ENCODE measurements around the gene NKAIN2. TPM values are rescaled to one million over a fixed set of nuclear protein-coding genes. Genes with fewer than 3 reads are reported as not detected.

Gene NKAIN2
- total RNA-seq: not detected in 2 replicates

GRCh38 chr6:123803504-123804013, at the start of gene NKAIN2:
Gene NKAIN2, plus strand, starts transcription at chr6:123803865.
- DNase-seq (ENCODE audit: low read depth, low spot score): no peak

DNA sequence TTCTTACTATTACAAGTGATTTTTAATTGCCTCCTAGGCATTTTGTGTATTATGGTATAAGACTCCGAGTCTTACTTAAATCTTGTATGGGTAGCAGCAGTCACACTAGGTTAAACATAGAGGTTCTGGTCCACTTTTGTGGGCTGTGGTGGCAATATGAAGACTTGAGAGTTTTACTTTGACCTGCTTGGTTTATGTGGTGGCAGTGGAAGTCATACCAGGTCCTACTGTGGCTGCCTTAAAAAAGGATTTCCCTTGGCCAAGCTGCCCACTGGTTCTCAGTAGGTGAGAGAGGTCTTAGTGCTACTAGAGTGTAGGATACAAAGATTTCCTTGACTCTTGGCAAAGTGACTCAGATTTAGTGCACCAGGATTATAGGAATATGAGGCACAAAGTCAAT, 44.2 kb upstream of the NKAIN2 start:
- DNase-seq (ENCODE audit: low read depth, low spot score): no peak

- no peak for DNase-seq (ENCODE audit: low read depth, low spot score)
These were observed 39.8 kb upstream of the NKAIN2 start for GRCh38 chr6:123763904-123764303.

DNA sequence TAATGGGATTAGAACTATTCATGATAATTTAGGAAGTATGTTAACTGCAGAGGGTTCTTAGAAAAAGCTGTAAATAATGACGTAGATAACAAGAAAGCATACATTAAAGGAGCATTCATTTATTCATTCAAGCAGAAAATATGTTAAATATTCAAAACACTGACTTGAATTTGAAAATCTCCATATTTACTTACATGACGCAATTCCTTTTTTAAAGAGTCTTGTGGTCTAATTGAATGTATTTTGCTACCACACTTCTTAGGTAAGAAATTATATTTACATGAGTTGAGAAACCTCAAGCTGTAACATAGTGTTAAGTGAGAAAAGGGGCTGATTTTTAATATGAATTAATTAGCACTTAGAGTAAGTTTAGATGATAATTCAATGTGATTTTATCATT, 38.9 kb upstream of the NKAIN2 start:
- no peak for DNase-seq (ENCODE audit: low read depth, low spot score)

DNA sequence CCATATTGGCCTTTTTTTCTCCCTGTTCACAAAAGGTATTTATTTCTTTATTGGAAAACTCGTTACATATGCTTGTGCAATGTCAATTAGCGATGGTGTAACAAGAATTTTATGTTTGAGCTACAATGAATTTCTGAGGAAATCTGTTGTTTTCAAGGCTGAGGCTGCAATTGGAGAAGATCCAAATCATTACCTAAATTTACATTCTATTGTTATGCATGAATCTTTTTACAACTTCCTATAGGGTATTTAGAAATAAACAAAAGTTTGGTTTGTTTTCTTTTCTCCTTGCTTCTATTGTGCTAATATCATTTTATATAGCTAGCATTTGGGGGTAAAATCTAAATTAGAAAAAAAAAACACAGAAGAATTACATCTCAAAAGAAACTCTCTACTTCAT, 34.7 kb upstream of the NKAIN2 start:
- no peak for DNase-seq (ENCODE audit: low read depth, low spot score)

DNA sequence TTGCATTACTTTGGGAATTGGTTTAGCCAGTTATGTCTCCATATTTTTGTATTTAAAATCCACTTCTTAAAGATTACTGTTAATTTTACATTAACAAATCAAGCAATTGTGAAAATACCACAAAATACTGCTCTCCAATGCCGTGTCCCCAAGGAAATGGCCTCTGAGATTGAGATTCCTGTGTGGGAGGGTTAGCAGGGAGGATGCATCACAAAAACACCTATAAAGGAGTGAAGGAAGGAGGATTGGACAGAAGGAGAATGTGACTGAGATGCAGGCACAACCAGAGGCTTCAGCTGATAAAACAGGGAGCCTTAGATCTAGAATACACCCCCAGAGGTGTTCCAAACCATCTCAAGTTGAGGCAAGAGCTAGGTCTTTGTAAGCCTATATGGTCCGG, 34.2 kb upstream of the NKAIN2 start:
- DNase-seq (ENCODE audit: low read depth, low spot score): no peak

GRCh38 chr6:123770247-123770949, 33.3 kb upstream of the NKAIN2 start:
- DNase-seq (ENCODE audit: low read depth, low spot score): no peak

DNA sequence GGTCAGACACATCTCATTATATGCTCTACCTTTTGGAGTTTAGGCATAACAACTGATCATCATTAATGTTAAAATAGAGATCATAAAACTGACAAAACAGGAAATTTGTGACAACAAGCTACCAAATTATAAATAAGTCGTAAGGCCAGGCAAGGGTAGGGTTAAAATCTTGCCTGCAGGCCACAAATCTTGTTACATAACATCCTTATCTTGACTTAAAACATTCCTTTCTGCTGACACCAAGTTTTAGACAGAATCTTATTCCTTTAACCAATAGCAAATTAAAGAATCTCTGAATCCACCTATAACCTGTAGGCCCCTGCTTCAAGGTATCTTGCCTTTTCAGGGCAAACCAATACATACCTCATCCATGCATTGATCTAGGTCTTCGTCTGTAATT, 32.5 kb upstream of the NKAIN2 start:
- DNase-seq (ENCODE audit: low read depth, low spot score): no peak

DNA sequence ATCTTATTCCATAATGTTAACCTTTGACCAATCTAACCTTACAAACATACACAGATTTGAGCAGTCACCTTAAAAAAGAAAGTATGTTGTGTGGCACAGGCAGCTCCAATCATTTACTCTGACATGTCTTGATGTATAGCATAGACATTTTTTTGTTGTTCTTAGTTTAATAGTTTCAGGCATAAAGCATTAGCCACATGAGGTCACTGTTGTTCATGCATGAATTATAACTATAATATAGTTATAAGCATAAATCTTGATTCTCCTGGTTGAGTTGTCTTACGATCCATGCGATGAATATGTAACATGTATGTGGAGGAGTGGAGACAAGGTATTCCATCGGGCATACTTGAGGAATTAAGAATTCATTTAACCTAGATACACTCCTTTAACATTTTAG, 26.1 kb upstream of the NKAIN2 start:
- DNase-seq (ENCODE audit: low read depth, low spot score): no peak

- no peak for DNase-seq (ENCODE audit: low read depth, low spot score)
These were observed 23.6 kb upstream of the NKAIN2 start for GRCh38 chr6:123780021-123780420.

GRCh38 chr6:123784330-123784729, 19.3 kb upstream of the NKAIN2 start:
- no peak for DNase-seq (ENCODE audit: low read depth, low spot score)

DNA sequence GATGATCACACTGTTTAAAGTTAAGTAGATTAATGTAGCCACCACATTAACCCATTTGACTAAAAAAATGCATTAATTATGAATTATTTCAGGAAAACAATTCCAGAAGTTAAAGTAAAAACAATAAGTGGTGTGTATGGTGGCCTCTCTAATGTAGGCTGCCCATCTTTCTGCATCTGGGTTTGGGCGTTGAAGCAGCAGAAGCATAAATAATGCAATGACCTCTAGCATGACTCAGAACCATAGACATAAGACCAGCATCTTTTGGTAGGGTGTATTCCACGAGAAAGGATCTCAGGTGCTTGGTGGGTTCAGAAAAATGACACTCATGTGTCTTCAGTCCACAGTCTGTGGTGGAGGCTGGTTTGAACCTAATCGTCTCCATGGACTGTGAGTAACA, 18.6 kb upstream of the NKAIN2 start:
- no peak for DNase-seq (ENCODE audit: low read depth, low spot score)

GRCh38 chr6:123788319-123788718, 15.3 kb upstream of the NKAIN2 start:
- DNase-seq (ENCODE audit: low read depth, low spot score): no peak

GRCh38 chr6:123794190-123794589, 9.5 kb upstream of the NKAIN2 start:
- DNase-seq (ENCODE audit: low read depth, low spot score): no peak

GRCh38 chr6:123794799-123795198, 8.9 kb upstream of the NKAIN2 start:
- no peak for DNase-seq (ENCODE audit: low read depth, low spot score)

DNA sequence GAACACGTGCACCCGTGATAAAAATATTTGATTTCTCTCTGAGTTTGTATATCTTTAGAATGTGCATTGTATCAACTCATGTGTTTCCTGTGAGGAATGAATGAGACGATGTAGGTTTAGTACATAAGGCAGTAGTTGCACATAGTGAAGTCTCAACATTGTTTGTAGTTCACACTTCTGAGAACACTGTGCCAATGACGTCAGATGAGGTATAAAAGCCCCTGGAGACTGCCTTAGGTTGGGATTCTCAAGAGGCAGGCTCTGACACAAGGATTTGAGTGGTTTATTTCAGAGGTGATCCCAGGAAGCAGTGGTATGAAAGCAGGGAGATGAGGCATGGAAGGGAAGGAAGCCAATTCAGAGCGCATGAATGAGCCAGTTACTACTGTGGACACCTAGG, 2.6 kb upstream of the NKAIN2 start:
- DNase-seq (ENCODE audit: low read depth, low spot score): no peak

DNA sequence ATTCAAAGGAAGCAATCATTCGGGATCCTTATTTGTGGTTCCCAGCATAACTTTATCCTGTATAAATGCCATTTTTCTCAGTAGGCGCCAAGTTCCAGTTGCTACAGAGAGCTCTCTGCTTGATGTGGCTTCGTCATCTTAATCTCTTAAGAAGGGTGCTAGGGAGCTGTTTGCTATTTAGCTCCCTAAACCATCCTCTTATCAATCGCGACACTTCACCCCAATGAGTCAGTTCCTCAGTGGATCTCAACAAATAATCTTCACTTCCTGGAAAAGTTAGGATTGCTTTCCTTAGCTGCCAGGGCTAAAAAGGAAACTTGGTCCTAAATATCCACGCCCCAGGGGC, 1.3 kb upstream of the NKAIN2 start:
- DNase-seq (ENCODE audit: low read depth, low spot score): no peak

GRCh38 chr6:123802697-123803503, 765 bp upstream of the NKAIN2 start:
- peak; percentile 26 for DNase-seq (ENCODE audit: low read depth, low spot score)

GRCh38 chr6:123804014-123804786, 535 bp downstream of the NKAIN2 start:
- DNase-seq (ENCODE audit: low read depth, low spot score): no peak

GRCh38 chr6:123804787-123805540, 1.3 kb downstream of the NKAIN2 start:
- no peak for DNase-seq (ENCODE audit: low read depth, low spot score)

DNA sequence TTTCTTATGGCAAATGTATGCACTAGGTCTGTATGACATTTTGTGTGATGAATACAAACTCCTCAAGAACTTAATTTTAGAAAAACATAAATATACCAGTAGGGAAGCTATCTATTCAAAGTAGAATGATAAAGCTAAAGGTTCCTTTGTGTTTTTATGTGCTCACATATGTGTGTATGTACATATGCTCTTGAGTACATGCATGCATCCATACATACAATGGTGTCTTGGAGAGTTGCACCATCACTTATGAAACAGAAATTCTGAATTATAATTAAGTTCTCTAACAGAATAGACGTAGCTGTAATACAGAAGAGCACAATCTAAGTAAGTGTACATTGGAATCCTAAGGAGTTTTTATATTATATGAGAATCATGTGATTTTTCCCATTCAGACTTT, 2.3 kb downstream of the NKAIN2 start:
- no peak for DNase-seq (ENCODE audit: low read depth, low spot score)

Data from pulmonary artery endothelial cell (primary cell).